Left renal cortex interstitium (tissue), 4 donors: ENCODE results near the gene SNRPE. TPM values are rescaled to one million over a fixed set of nuclear protein-coding genes. Genes with fewer than 3 reads are reported as not detected.
A peak's percentile ranks its signal among the peaks of the same experiment; 100 is the strongest.
"Not testable (repeated sequence)": the region's sequence is repeated elsewhere in the genome, so short reads cannot be mapped to it uniquely, and the experiment has no call there.

ENCODE experiments used
- DNase-seq, 4 donors: peaks; one replicate each; pipeline ENCODE4 v3.0.0-alpha.2; 2013; ENCODE audit warnings: low read depth in 4 of 4, low spot score in 2 of 4, missing footprints in 1 of 4
- polyA plus RNA-seq, 4 donors: library from polyadenylated mRNA; unstranded; fragments of 120-200 nt; gene quantifications; one replicate each; pipeline ENCODE4 v1.2.1, GENCODE V29; 2013; ENCODE audit not compliant: insufficient read length in 4 of 4

SNRPE gene
- polyA plus RNA-seq: 100 to 1,000 TPM; 225 to 307 (median 270) TPM

GRCh38 chr1:203861379-203862184 lies at the start of gene SNRPE:
Gene SNRPE, plus strand, starts transcription at chr1:203861599. Its CDS starts 61 bp downstream, at chr1:203861660.
- peak; percentile 92 to 99 (median 98) for DNase-seq

- DNase-seq: no peak
These were observed 47.6 kb upstream of the SNRPE start for GRCh38 chr1:203813581-203814341.

- DNase-seq: no peak
These were observed 43.0 kb upstream of the SNRPE start for GRCh38 chr1:203818399-203818798.

- no peak for DNase-seq
These were observed 38.1 kb upstream of the SNRPE start for GRCh38 chr1:203823306-203823705.

DNA sequence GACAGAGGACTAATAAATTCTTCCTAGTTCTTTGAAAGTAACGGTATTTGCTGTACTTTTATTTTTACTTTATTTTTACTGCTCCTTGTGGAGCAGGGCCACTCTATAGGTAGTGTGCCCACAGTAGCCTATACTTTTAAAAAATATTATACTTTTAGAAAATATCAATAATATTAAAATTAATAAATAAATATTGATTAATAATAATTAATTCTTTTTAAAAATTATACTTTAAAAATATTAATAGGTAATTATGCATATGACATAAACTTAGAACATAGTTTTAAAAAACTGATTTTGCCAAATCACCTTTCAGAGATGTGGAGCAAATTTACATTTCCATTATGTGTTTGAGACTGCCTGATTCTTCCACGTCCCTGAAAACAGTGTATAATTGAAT lies 35.2 kb upstream of the SNRPE start:
- DNase-seq: no peak

GRCh38 chr1:203828002-203828401 lies 33.4 kb upstream of the SNRPE start:
- no peak for DNase-seq

GRCh38 chr1:203828503-203828902 lies 32.9 kb upstream of the SNRPE start:
- DNase-seq: no peak

- not testable (repeated sequence) for DNase-seq
These were observed 32.2 kb upstream of the SNRPE start for GRCh38 chr1:203829247-203829646.

DNA sequence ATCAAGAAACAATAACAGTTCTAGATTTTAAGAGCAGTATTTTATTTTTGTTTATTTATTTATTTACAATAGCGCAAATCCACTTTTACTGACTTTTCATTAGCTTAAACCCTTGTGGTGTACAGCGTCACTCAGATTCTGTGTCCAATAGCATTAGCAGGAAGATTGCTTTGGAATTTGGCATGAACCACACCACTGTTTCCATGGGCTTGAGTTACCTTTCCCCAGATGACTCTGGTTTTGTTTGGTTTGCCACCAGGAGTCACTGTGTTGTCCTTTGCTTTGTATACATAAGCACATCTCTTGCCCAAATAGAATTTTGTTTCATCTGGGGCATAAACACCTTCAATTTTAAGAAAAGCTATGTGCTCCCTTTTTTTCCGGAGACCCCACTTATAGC lies 25.9 kb upstream of the SNRPE start:
- no peak for DNase-seq

GRCh38 chr1:203839081-203839480 lies 22.3 kb upstream of the SNRPE start:
- DNase-seq: peak in 1 of 4 donors; percentile 23

DNA sequence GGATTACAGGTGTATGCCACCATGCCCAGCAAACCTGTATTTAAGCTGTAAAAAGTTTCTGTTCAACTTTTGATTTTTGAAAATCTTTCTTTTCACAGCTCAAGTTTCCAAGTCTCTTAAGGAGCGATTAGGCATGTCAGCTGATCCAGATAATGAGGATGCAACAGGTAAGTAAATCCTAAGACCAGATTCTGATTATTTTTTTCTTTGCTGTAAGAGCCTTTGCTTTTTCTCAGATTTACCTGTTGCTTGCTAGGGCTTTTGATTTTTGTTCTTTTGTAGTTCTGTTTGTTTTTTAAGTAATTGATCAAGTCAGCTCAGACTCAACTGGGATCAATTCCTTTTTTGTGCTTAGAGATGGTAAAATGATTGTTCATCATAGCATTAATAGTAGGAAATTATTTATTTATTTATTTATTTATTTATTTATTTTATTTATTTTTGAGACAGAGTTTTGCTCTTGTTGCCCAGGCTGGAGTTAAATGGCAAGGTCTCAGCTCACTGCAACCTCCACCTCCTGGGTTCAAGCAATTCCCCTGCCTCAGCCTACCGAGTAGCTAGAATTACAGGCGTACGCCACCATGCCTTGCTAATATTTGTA lies 21.1 kb upstream of the SNRPE start:
- DNase-seq: no peak

DNA sequence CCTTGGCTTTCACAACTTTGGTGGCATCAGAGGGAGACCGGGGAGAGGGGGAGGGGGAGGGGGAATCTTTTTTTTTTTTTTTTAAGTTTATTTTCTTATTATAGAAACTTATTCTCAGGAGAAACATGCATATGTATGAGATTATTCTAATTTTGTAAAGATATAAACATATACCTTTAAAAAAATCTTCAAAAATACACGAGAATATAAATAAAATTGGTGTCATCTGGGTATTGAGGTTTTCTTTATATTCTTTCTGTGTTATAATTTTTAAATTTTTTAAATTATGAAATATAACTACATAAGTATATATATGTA lies 18.9 kb upstream of the SNRPE start:
- no peak for DNase-seq

GRCh38 chr1:203843435-203843834 lies 18.0 kb upstream of the SNRPE start:
- no peak for DNase-seq

DNA sequence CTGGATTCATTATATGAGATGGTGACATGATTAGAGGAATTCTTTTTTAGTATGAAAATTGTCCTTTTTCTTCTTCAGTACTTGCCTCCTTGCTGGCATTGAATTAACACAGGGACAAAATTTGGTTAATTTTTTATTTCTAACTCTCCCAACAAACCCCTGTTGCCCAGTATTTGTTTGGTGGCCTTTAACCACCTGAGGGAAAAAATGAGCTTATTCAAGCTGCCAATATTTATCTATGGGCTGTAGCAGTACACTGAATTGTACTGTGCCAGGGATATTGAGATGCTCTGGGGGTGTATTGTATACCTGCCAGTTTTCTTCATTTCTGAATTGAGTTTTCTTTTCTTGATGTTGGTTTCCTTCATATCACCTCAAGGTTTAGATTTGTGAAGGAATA lies 8.3 kb upstream of the SNRPE start:
- DNase-seq: not testable (repeated sequence)

DNA sequence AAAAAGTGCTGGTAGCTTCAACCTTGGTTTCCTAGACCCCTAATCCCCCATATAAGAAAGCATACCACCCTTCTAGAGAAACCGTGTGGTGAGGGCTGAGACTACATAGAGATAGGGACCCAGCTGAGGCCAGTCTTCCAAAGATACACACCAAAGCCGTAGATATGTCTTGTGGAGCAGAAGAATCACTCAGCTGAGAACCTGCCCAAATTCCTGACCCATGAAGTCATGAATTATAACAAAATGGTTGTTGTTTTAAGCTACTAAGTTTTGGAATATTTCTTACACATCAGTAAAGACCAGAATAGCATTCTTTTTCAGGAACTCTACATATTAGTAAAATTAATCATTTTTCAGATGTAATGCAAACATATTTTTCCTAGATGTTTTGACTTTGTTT lies 3.3 kb upstream of the SNRPE start:
- DNase-seq: no peak

GRCh38 chr1:203858975-203859374 lies 2.4 kb upstream of the SNRPE start:
- DNase-seq: no peak

DNA sequence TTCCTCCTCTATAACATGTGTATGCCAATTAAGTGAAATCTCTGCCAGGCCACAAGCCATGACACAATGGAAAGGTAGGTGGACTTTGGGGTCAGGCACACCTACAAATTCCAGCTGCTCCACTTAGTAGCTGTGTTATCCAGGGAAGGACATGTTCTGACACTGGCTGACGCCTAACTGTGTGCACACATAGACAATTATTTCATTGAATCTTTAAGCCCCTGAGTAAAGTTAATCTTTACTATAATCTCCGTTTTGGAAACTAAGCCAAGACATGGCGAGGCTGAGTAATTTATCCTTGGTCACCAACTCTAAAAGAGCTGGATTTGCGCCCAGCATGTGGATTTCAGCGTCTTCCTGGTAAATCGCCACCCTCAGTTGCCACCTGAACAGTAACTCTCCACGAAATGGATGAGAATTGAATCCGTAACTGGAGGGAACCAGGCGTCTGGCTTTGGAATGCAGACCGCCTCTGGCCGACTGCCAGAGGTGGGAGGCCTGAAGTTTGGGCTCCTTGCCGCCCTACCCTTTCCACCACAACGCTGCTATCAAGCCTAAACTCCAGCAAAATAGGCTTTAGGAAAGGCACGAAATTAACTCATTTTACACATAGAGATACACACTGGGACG lies 888 bp upstream of the SNRPE start:
- no peak for DNase-seq

DNA sequence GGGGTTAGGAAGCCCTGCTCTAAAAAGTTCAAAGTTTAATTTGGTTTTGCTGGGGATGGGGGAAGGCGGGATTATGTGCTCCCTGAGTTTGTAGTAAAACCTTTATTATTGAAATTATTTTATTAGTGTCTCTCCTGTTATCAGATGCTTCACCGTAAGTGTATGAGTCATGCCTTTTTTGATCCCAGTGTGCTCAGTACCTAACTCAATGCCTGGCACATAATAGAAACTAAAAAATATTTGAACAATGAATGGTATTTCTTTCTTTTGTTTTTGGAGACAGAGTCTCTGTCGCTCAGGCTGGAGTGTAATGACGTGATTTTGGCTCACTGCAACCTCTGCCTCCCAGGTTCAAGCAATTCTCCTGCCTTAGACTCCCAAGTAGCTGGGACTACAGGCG lies 6.4 kb downstream of the SNRPE start:
- no peak for DNase-seq

DNA sequence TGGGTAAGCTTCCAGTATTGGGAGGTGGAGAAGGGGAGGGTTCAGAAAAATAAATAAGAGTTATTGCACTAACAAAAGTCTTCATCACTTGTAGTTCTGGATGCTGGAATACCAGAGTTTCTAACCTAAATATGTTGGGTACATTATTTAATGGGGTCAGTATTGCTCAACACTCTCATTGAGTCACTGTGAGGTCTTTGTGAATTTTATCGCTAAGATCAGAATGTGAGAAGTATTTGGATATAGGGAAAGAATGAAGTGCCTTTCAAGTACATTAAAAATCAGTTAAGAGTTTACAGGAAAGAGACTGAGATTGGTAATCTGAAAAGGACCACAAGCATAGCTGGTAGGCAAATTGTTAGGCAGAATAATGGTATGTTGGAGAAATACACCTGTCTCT lies 8.8 kb downstream of the SNRPE start:
- no peak for DNase-seq

GRCh38 chr1:203871114-203871880 lies 9.9 kb downstream of the SNRPE start:
- peak in 2 of 4 donors; percentile 45 to 50 for DNase-seq
